Uterus (tissue), 4 donors: ENCODE measurements around the gene PDE4A. TPM values are rescaled to one million over a fixed set of nuclear protein-coding genes. Genes with fewer than 3 reads are reported as not detected.

ENCODE experiments used
- DNase-seq, 2 donors: peaks; one replicate each; pipeline ENCODE4 v3.0.0-alpha.2; 2019 to 2020
- H3K27ac ChIP-seq, 2 donors: fragments of 200-600 bp; sonication (generic); 1 replicate in 1 of 2; 2 replicates in 1 of 2; pipeline ENCODE4 v1.5.1; 2016 to 2018
- H3K27me3 ChIP-seq, 2 donors: fragments of 200-600 bp; sonication (generic); one replicate each; pipeline ENCODE4 v1.5.1; 2018 to 2019; ENCODE audit warnings: control low read depth in 1 of 2
- H3K36me3 ChIP-seq, 2 donors: fragments of 200-600 bp; sonication (generic); one replicate each; pipeline ENCODE4 v1.5.1; 2019; ENCODE audit warnings: control low read depth in 1 of 2
- H3K4me1 ChIP-seq, 2 donors: fragments of 200-600 bp; sonication (generic); one replicate each; pipeline ENCODE4 v1.5.1; 2018 to 2019; ENCODE audit warnings: control low read depth in 1 of 2
- H3K4me3 ChIP-seq, 2 donors: fragments of 200-600 bp; sonication (generic); 1 replicate in 1 of 2; 2 replicates in 1 of 2; pipeline ENCODE4 v1.5.1; 2018 to 2019; ENCODE audit warnings: mild to moderate bottlenecking in 1 of 2
- H3K9me3 ChIP-seq, 2 donors: fragments of 200-600 bp; sonication (generic); one replicate each; pipeline ENCODE4 v1.5.1; 2019; ENCODE audit warnings: control low read depth in 1 of 2
- POLR2A ChIP-seq, 2 donors: fragments of 450-650 bp; IDR thresholded peaks; one replicate each; pipeline ENCODE4 v1.6.1; 2016; ENCODE audit warnings: antibody characterized with exemption in 2 of 2, mild to moderate bottlenecking in 1 of 2, moderate library complexity in 1 of 2
- intact Hi-C: fragments of 100-400 bp; cut with DNase I; formaldehyde crosslinking; loops from one replicate; pipeline ENCODE4 v1.15.1; 2023; ENCODE audit warnings: low total_unique reads
- total RNA-seq, 4 donors: library from RNA; depleted of rRNA in 3 of 4; stranded (reverse); fragments of >200 nt in 3 of 4; gene quantifications; one replicate each; pipeline versions ENCODE4 v1.1.0 to v1.2.4, GENCODE V29; 2014 to 2023
- TF ChIP-seq, protein P1 (sequence below), 4 experiments: fragments of 200-600 bp in 2 of 4; fragments of 450-650 bp in 2 of 4; sonication (generic) in 2 of 4; IDR thresholded peaks; one replicate each; pipeline ENCODE4 v1.5.1; 2016 to 2019; ENCODE audit warnings: antibody characterized with exemption in 4 of 4, mild to moderate bottlenecking in 2 of 4, moderate library complexity in 1 of 4
- donor health status: DM: yes; HTN: yes; CAD: no.

The PDE4A gene
- total RNA-seq, 4 donors from 2014 or later: 3.2 to 10.6 (median 4.1) TPM

DNA sequence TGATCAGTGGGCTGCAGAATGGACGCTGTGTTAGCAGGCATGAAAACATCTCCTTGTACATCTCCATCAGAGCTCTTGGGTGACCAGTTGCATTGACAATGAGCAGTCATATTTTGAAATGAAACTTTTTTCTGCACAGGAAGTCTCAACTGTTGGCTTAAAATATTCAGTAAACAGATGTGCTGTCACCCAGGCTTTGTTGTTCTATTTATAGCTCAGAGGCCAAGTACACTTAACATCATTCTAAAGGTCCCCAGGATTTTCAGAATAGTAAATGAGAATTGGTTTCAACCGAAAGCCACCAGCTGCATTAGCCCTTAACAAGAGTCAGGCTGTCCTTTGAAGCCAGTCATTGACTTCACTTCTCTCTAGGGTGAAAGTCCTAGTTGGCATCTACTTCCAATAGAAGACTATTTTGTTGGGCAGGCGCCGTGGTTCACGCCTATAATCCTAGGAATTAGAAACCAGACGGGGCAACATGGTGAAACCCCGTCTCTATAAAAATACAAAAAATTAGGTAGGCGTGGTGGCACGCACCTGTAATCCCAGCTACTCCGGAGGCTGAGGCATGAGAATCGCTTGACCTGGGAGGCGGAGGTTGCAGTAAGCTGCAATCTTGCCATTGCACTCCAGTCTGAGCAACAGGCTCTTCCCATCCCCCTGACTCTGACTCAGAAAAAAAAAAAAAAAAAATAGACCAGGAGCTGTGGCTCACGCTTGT, 7.9 kb upstream of the PDE4A start:
- peaks cover 9 to 10% of the 10 kb centered on the region in 2 donors for H3K27me3 ChIP-seq
- no peak overlapping the region for H3K27ac ChIP-seq
- no peak for TF ChIP-seq POLR2A (IDR thresholded peaks at IDR 0.05)
- TF ChIP-seq, protein P1, sequence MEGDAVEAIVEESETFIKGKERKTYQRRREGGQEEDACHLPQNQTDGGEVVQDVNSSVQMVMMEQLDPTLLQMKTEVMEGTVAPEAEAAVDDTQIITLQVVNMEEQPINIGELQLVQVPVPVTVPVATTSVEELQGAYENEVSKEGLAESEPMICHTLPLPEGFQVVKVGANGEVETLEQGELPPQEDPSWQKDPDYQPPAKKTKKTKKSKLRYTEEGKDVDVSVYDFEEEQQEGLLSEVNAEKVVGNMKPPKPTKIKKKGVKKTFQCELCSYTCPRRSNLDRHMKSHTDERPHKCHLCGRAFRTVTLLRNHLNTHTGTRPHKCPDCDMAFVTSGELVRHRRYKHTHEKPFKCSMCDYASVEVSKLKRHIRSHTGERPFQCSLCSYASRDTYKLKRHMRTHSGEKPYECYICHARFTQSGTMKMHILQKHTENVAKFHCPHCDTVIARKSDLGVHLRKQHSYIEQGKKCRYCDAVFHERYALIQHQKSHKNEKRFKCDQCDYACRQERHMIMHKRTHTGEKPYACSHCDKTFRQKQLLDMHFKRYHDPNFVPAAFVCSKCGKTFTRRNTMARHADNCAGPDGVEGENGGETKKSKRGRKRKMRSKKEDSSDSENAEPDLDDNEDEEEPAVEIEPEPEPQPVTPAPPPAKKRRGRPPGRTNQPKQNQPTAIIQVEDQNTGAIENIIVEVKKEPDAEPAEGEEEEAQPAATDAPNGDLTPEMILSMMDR (IDR thresholded peaks at IDR 0.05): no peak

DNA sequence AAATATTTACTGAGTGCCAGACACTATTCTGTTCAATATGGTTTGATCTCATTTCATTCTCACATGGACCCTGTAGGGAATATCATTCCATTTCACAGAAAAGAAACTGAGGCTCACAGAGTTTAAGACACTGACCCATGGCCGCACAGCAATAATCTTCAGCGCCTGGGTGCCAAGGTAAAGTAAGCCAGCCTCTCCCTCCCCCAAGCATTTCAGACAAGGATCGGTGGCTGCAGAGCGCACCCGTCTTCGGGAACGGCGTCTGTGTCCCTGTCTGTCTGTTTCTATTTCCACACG, 4.3 kb upstream of the PDE4A start:
- no peak overlapping the region for H3K27ac ChIP-seq
- H3K27me3 ChIP-seq: peaks cover 14 to 29% of the 10 kb centered on the region in 2 donors
- TF ChIP-seq, protein P1 (IDR thresholded peaks at IDR 0.05): no peak
- TF ChIP-seq POLR2A (IDR thresholded peaks at IDR 0.05): no peak
- H3K4me1 ChIP-seq: peaks cover 0 to 27% of the 10 kb centered on the region in 2 donors
- H3K4me3 ChIP-seq: no peak overlapping the region
- no peaks in the 10 kb centered on the region for H3K36me3 ChIP-seq
- DNase-seq: no peak
- no peaks in the 10 kb centered on the region for H3K9me3 ChIP-seq
- intact Hi-C loops: no loop called here

More for the DNA sequence above, 7.9 kb upstream of the PDE4A start:
- no peak for DNase-seq
- Histone ChIP-seq H3K36me3 (no peaks in the 10 kb centered on the region), H3K4me3 (no peak overlapping the region), H3K4me1 (peaks cover 0 to 5% of the 10 kb centered on the region in 2 donors), H3K9me3 (no peaks in the 10 kb centered on the region)
- intact Hi-C loops: no loop called here

DNA sequence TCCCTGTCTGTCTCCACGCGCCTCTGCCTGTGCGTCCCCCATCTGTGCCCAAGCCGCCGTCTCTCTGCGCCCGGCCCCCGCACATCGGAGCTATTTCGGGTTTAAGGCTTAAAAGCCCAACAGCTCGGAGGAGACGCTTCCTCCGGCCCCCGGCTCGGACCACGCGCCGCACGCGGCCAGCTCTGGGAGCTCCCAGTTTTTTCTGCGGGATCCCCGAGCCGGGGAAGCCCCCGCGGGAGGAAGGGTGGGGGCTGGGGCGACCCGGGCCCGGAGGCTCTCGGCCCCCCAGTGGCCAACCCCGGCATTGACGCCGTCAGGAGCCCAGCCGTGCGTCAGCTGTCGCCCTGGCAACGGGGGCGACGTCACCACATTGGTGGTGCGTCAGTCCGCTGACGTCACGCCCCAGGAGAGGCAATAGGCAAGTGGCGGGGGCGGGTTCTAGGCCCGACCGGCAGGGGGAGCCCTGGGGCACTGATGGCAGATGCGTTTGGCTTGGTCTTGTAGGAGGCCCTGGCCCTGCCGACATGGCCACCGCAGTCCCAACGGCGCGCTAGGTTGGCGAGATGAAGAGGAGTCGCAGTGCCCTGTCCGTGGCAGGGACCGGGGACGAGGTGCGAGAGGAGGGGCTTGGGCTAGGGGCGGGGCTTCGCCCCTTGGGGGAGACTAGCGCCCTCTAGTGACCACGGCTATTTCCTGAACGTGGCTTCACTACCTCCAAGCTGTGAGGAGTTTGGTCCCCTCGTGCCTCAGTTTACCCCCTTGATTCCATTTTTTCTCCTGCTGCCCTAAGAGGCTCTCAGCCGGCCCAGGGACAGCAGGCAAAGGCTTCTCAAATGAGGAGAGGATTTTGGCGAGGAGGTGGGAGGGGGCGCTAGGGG, 3.7 kb upstream of the PDE4A start:
- Histone ChIP-seq H3K36me3 (no peaks in the 10 kb centered on the region), H3K27ac (no peak overlapping the region)

DNA sequence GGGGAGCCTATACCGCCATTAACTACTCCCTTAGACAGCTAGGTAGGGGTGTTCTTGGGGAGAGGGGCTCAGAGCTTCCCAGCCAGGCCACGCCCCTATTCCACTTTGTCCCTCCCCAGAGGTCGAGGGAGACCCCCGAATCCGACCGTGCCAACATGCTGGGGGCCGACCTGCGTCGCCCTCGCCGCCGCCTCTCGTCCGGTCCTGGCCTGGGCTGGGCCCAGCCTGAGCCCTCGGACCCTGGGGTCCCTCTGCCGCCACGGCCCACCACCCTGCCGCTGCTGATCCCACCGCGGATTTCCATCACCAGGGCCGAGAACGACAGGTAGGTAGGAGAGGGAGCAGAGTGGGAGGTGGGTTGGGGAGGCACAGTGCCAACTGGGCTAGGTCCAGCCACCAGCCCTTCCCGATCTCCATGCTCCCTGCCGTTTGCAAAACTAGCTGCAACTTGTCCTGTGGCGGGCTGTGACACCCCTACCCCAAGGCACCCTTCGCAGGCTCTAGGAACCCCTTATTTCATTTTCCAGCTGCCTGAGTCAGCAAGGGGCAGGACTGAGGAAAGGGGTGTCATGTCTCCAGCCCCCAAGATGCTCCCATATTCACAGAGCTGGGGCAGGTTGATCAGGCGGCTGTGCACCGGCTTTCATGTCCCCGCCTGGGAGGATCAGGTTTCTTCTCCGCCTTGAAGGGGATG, 2.6 kb upstream of the PDE4A start:
- no peak for DNase-seq
- Histone ChIP-seq H3K9me3 (no peaks in the 10 kb centered on the region), H3K27me3 (peaks cover 31 to 33% of the 10 kb centered on the region in 2 donors), H3K4me3 (no peak overlapping the region), H3K27ac (no peak overlapping the region), H3K4me1 (peaks cover 0 to 32% of the 10 kb centered on the region in 2 donors), H3K36me3 (no peaks in the 10 kb centered on the region)
- TF ChIP-seq, protein P1 (IDR thresholded peaks at IDR 0.05): no peak
- no peak for TF ChIP-seq POLR2A (IDR thresholded peaks at IDR 0.05)
- intact Hi-C loops: no loop called here

More for the DNA sequence above, 3.7 kb upstream of the PDE4A start:
- TF ChIP-seq, protein P1 (IDR thresholded peaks at IDR 0.05): peak; percentile 20 to 51 (median 36)
- no peak for TF ChIP-seq POLR2A (IDR thresholded peaks at IDR 0.05)
- H3K4me1 ChIP-seq: peaks cover 0 to 32% of the 10 kb centered on the region in 2 donors
- intact Hi-C loops: no loop called here
- H3K4me3 ChIP-seq: no peak overlapping the region
- peak in 1 of 2 donors; percentile 49 for DNase-seq
- no peaks in the 10 kb centered on the region for H3K9me3 ChIP-seq
- H3K27me3 ChIP-seq: peaks cover 20 to 33% of the 10 kb centered on the region in 2 donors
